Measurements from ENCODE around the gene MTIF3. TPM values are rescaled to one million over a fixed set of nuclear protein-coding genes. Genes with fewer than 3 reads are reported as not detected.

MTIF3 gene
- total RNA-seq, 1 donor from 2014 or later, result 34.9 TPM

DNA sequence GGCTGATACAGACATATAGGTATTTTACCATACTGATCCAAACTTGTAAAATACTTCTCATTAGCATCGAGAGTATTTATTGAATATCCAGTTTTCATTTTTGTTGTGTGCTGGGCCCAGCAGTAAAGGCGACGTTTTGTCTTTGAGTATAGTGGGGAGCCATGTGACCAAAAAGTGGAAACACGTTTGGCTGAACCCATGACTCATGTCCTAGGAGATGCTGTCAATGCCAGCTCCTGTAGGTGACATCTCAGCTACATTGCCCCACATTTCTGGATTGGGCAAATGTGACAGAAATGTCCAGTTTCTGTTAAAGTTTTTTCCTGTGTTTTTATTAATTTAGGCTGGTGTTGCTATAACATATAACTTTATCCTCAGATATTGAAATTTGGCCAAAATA lies 52.0 kb downstream of the MTIF3 start:
- Mint-ChIP-seq H3K27me3 (ENCODE audit: low read depth) (peaks cover 19% of the 10 kb centered on the region), H3K9me3 (ENCODE audit: low read depth) (no peaks in the 10 kb centered on the region), H3K27ac (ENCODE audit: unreplicated experiment) (no peak overlapping the region), H3K36me3 (ENCODE audit: low read depth) (no peaks in the 10 kb centered on the region), H3K4me1 (ENCODE audit: low read depth) (peaks cover 8% of the 10 kb centered on the region), H3K4me3 (ENCODE audit: unreplicated experiment) (no peak overlapping the region)
- TF ChIP-seq, protein P1, sequence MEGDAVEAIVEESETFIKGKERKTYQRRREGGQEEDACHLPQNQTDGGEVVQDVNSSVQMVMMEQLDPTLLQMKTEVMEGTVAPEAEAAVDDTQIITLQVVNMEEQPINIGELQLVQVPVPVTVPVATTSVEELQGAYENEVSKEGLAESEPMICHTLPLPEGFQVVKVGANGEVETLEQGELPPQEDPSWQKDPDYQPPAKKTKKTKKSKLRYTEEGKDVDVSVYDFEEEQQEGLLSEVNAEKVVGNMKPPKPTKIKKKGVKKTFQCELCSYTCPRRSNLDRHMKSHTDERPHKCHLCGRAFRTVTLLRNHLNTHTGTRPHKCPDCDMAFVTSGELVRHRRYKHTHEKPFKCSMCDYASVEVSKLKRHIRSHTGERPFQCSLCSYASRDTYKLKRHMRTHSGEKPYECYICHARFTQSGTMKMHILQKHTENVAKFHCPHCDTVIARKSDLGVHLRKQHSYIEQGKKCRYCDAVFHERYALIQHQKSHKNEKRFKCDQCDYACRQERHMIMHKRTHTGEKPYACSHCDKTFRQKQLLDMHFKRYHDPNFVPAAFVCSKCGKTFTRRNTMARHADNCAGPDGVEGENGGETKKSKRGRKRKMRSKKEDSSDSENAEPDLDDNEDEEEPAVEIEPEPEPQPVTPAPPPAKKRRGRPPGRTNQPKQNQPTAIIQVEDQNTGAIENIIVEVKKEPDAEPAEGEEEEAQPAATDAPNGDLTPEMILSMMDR (IDR thresholded peaks at IDR 0.05), result no peak
- no peak for DNase-seq (ENCODE audit: low spot score)

- Mint-ChIP-seq H3K36me3 (ENCODE audit: low read depth) (no peaks in the 10 kb centered on the region), H3K9me3 (ENCODE audit: low read depth) (no peaks in the 10 kb centered on the region), H3K4me3 (ENCODE audit: unreplicated experiment) (no peak overlapping the region), H3K4me1 (ENCODE audit: low read depth) (no peaks in the 10 kb centered on the region), H3K27ac (ENCODE audit: unreplicated experiment) (no peak overlapping the region), H3K27me3 (ENCODE audit: low read depth) (peaks cover 33% of the 10 kb centered on the region)
- TF ChIP-seq, protein P1 (IDR thresholded peaks at IDR 0.05), result no peak
- DNase-seq (ENCODE audit: low spot score), result no peak
Observed at GRCh38 chr13:27396252-27396846, 54.0 kb downstream of the MTIF3 start.

GRCh38 chr13:27395007-27395510 lies 55.3 kb downstream of the MTIF3 start:
- Mint-ChIP-seq H3K27me3 (ENCODE audit: low read depth) (peaks cover 35% of the 10 kb centered on the region), H3K4me3 (ENCODE audit: unreplicated experiment) (no peak overlapping the region), H3K9me3 (ENCODE audit: low read depth) (no peaks in the 10 kb centered on the region), H3K4me1 (ENCODE audit: low read depth) (no peaks in the 10 kb centered on the region), H3K27ac (ENCODE audit: unreplicated experiment) (no peak overlapping the region), H3K36me3 (ENCODE audit: low read depth) (no peaks in the 10 kb centered on the region)
- TF ChIP-seq, protein P1 (IDR thresholded peaks at IDR 0.05), result no peak
- DNase-seq (ENCODE audit: low spot score), result no peak

DNA sequence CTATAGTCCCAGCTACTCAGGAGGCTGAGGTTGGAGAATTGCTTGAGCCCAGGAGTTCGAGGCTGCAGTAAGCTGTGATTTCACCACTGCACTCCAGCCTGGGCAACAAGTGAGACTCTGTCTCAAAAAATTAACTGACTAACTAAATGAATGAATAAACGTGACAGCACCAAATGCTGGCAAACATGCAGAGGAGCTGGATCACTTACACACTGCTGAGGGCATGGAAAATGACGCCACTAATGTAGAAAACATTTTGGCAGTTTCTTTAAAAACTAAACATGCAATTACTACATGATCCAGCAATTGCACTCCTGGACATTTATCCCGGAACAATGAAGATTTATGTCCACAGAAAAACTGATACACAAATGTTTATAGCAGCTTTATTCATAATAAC lies 57.3 kb downstream of the MTIF3 start:
- Mint-ChIP-seq H3K27me3 (ENCODE audit: low read depth) (peaks cover 40% of the 10 kb centered on the region), H3K4me1 (ENCODE audit: low read depth) (no peaks in the 10 kb centered on the region), H3K36me3 (ENCODE audit: low read depth) (no peaks in the 10 kb centered on the region), H3K9me3 (ENCODE audit: low read depth) (no peaks in the 10 kb centered on the region), H3K4me3 (ENCODE audit: unreplicated experiment) (no peak overlapping the region), H3K27ac (ENCODE audit: unreplicated experiment) (no peak overlapping the region)
- TF ChIP-seq, protein P1 (IDR thresholded peaks at IDR 0.05), result no peak
- no peak for DNase-seq (ENCODE audit: low spot score)

GRCh38 chr13:27391471-27391870 lies 58.9 kb downstream of the MTIF3 start:
- TF ChIP-seq, protein P1 (IDR thresholded peaks at IDR 0.05), result no peak
- no peak overlapping the region for H3K27ac Mint-ChIP-seq (ENCODE audit: unreplicated experiment)
- H3K36me3 Mint-ChIP-seq (ENCODE audit: low read depth), result no peaks in the 10 kb centered on the region
- H3K27me3 Mint-ChIP-seq (ENCODE audit: low read depth), result peaks cover 48% of the 10 kb centered on the region
- no peaks in the 10 kb centered on the region for H3K9me3 Mint-ChIP-seq (ENCODE audit: low read depth)
- no peak overlapping the region for H3K4me3 Mint-ChIP-seq (ENCODE audit: unreplicated experiment)
- no peak for DNase-seq (ENCODE audit: low spot score)
- no peaks in the 10 kb centered on the region for H3K4me1 Mint-ChIP-seq (ENCODE audit: low read depth)

All from chondrocyte (in vitro differentiated cells).